Activated T-cell treated with anti-CD3 and anti-CD28 coated beads, Interleukin-2, amount 50 U/mL, for 72 hours (primary cell): ENCODE data around the gene TLE2. TPM values are rescaled to one million over a fixed set of nuclear protein-coding genes. Genes with fewer than 3 reads are reported as not detected.
"Not testable (repeated sequence)": the region's sequence is repeated elsewhere in the genome, so short reads cannot be mapped to it uniquely, and the experiment has no call there.

Source experiments
- ATAC-seq, 2 donors: fragments of 150-1000 bp; cut with Tn5 transposase; replicated peaks in 1 of 2; 2 replicates each; pipeline ENCODE4 v1.10.0; 2021; ENCODE audit warnings: moderate library complexity in 2 of 2, mild to moderate bottlenecking in 1 of 2
- DNase-seq, 2 donors: peaks; one replicate each; pipeline ENCODE4 v3.0.0; 2021 to 2022; ENCODE audit warnings: mixed read lengths in 1 of 2
- H3K27ac Mint-ChIP-seq: one replicate; pipeline ENCODE4 v1.8.0; 2022; ENCODE audit warnings: mild to moderate bottlenecking, moderate library complexity, mixed read lengths
- H3K27me3 Mint-ChIP-seq: one replicate; pipeline ENCODE4 v1.8.0; 2022; ENCODE audit warnings: low read depth, mixed read lengths
- H3K36me3 Mint-ChIP-seq, 2 donors: one replicate each; pipeline ENCODE4 v1.8.0; 2022; ENCODE audit warnings: mixed read lengths in 2 of 2, mild to moderate bottlenecking in 1 of 2; ENCODE audit not compliant: insufficient read depth in 2 of 2
- H3K4me1 Mint-ChIP-seq: one replicate; pipeline ENCODE4 v1.8.0; 2022; ENCODE audit warnings: low read depth, mixed read lengths
- H3K4me3 Mint-ChIP-seq, 2 donors: one replicate each; pipeline ENCODE4 v1.8.0; 2022; ENCODE audit warnings: mild to moderate bottlenecking in 2 of 2, mixed read lengths in 2 of 2, moderate library complexity in 2 of 2
- H3K9me3 Mint-ChIP-seq, 2 donors: one replicate each; pipeline ENCODE4 v1.8.0; 2022; ENCODE audit warnings: mixed read lengths in 2 of 2
- total RNA-seq, 2 donors: library from RNA; stranded (reverse); gene quantifications; one replicate each; pipeline ENCODE4 v1.2.3, GENCODE V29; 2022

TLE2 gene
- total RNA-seq, 2 donors from 2014 or later: 12.4 to 16.5 TPM

GRCh38 chr19:3053218-3053621, 24.1 kb upstream of the TLE2 start:
- DNase-seq: no peak
- no peak overlapping the region for H3K27ac Mint-ChIP-seq

DNA sequence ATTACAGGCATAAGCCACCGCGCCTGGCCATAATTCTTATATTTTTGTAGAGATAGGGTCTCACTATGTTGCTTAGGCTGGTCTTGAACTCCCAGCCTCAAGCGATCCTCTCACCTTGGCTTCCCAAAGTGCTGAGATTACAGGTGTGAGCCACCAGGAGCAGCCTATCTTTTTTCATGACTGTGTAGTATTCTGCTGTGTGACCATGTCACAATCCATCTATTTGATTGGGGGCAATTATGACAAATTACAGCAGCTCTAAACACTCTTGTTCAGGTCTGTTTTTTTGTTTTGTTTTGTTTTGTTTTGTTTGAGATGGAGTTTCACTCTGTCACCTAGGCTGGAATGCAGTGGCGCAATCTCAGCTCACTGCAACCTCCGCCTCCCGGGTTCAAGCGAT, 20.9 kb upstream of the TLE2 start:
- H3K4me3 Mint-ChIP-seq, ATAC-seq, H3K36me3 Mint-ChIP-seq, H3K27ac Mint-ChIP-seq, DNase-seq, H3K27me3 Mint-ChIP-seq, H3K9me3 Mint-ChIP-seq: not testable (repeated sequence)
- H3K4me1 Mint-ChIP-seq: peaks cover 15% of the 10 kb centered on the region

More at GRCh38 chr19:3053218-3053621, 24.1 kb upstream of the TLE2 start:
- peaks cover 2% of the 10 kb centered on the region in 2 donors for H3K36me3 Mint-ChIP-seq
- no peak overlapping the region for H3K4me3 Mint-ChIP-seq
- no peaks in the 10 kb centered on the region for H3K9me3 Mint-ChIP-seq
- no peak for ATAC-seq
- no peaks in the 10 kb centered on the region for H3K27me3 Mint-ChIP-seq
- peaks cover 15% of the 10 kb centered on the region for H3K4me1 Mint-ChIP-seq

DNA sequence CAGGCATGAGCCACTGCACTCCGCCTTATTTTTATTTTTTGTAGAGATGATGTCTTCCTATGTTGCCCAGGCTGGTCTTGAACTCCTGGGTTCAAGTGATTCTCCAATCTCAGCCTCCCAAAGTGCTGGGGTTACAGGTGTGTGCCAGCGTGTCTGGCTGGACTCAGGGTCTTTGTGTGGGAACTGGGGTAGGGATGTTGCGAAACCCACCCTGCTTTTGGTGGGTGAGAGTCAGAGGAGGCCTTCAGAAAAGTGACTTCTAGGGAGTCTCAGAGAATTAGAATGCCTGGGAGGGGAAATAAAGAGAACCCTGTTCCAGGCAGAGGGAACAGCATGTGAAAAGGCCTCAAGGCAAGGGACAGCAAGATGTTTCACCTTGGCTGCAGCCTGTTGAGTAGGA, 20.0 kb upstream of the TLE2 start:
- DNase-seq (no peak), ATAC-seq (no peak)
- Mint-ChIP-seq H3K27ac (no peak overlapping the region), H3K4me1 (peaks cover 13% of the 10 kb centered on the region), H3K9me3 (no peaks in the 10 kb centered on the region), H3K36me3 (peaks cover 0 to 2% of the 10 kb centered on the region in 2 donors), H3K4me3 (no peak overlapping the region), H3K27me3 (no peaks in the 10 kb centered on the region)

GRCh38 chr19:3048190-3048533, 19.1 kb upstream of the TLE2 start:
- Mint-ChIP-seq H3K27ac (no peak overlapping the region), H3K4me1 (peaks cover 13% of the 10 kb centered on the region), H3K36me3 (peaks cover 0 to 2% of the 10 kb centered on the region in 2 donors), H3K9me3 (no peaks in the 10 kb centered on the region), H3K27me3 (no peaks in the 10 kb centered on the region), H3K4me3 (peak overlapping the region; percentile 81 to 86)
- no peak for ATAC-seq
- DNase-seq: no peak

DNA sequence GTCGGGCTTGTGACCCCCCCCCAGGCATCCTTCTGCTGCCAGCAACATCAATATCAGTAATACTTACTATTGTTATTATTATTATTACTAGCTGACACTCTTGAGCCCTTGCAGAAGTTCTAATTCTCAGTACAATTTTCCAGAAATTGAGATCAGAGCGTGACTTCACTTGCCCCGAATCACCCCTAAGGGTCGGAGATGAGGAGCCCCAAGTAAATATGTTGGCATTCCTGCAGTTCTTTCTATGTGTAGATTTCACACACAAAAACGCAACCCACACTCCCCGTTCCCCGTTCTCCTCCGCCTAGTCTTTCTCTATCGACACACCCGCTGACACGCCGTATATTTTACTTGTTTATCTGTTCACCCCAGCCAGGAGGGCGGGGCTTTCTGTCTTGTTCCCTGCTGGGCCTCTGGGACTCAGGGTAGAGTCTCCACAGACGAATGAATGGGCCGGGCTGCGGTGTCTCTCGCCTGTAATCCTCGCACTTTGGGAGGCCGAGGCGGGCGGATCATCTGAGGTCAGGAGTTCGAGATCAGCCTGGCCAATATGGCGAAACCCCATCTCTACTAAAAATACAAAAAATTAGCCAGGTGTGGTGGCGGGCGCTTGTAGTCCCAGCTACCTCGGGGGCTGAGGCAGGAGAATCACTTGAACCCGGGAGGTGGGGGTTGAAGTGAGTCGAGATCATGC, 18.6 kb upstream of the TLE2 start:
- H3K27ac Mint-ChIP-seq: peak overlapping the region; percentile 54
- ATAC-seq: peak; percentile 83 to 85

GRCh38 chr19:3046698-3047495, 17.8 kb upstream of the TLE2 start:
- no peaks in the 10 kb centered on the region for H3K36me3 Mint-ChIP-seq
- DNase-seq (no peak), ATAC-seq (no peak)
- peak overlapping the region in 1 of 2 donors; percentile 86 for H3K4me3 Mint-ChIP-seq
- H3K27me3 Mint-ChIP-seq: no peaks in the 10 kb centered on the region
- H3K4me1 Mint-ChIP-seq: peaks cover 17% of the 10 kb centered on the region
- no peak overlapping the region for H3K27ac Mint-ChIP-seq
- no peaks in the 10 kb centered on the region for H3K9me3 Mint-ChIP-seq

More for the DNA sequence above, 18.6 kb upstream of the TLE2 start:
- Mint-ChIP-seq H3K36me3 (peaks cover 0 to under 1% of the 10 kb centered on the region in 2 donors), H3K9me3 (no peaks in the 10 kb centered on the region), H3K27me3 (no peaks in the 10 kb centered on the region), H3K4me1 (peaks cover 13% of the 10 kb centered on the region), H3K4me3 (peak overlapping the region; percentile 81 to 86)
- peak; percentile 65 to 66 for DNase-seq

GRCh38 chr19:3045885-3046697, 17.0 kb upstream of the TLE2 start:
- Mint-ChIP-seq H3K27ac (no peak overlapping the region), H3K36me3 (no peaks in the 10 kb centered on the region), H3K4me1 (peaks cover 22% of the 10 kb centered on the region), H3K9me3 (no peaks in the 10 kb centered on the region), H3K4me3 (peak overlapping the region in 1 of 2 donors; percentile 40), H3K27me3 (no peaks in the 10 kb centered on the region)
- ATAC-seq: no peak
- DNase-seq: no peak

DNA sequence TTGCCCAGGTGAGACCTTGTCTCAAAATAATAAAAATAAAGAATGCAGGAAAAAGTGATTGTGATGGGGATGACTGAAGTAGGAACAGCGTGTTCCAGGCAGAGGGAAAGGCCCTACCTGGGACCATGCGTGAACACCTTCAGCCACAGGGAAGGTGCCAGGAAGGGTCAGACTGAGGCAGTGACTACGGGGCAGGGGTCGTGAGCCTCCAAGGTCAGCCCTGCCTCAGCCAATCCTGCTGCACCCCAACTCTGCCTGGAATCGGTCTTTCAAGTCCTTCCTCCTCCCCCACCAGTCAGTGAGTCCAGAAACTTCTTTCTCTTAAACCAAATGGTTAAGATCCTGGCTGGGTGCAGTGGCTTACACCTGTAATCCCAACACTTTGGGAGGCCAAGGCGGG, 16.1 kb upstream of the TLE2 start:
- Mint-ChIP-seq H3K27me3 (no peaks in the 10 kb centered on the region), H3K4me1 (peaks cover 22% of the 10 kb centered on the region), H3K36me3 (no peaks in the 10 kb centered on the region), H3K9me3 (no peaks in the 10 kb centered on the region), H3K27ac (no peak overlapping the region), H3K4me3 (no peak overlapping the region)
- no peak for DNase-seq
- no peak for ATAC-seq

DNA sequence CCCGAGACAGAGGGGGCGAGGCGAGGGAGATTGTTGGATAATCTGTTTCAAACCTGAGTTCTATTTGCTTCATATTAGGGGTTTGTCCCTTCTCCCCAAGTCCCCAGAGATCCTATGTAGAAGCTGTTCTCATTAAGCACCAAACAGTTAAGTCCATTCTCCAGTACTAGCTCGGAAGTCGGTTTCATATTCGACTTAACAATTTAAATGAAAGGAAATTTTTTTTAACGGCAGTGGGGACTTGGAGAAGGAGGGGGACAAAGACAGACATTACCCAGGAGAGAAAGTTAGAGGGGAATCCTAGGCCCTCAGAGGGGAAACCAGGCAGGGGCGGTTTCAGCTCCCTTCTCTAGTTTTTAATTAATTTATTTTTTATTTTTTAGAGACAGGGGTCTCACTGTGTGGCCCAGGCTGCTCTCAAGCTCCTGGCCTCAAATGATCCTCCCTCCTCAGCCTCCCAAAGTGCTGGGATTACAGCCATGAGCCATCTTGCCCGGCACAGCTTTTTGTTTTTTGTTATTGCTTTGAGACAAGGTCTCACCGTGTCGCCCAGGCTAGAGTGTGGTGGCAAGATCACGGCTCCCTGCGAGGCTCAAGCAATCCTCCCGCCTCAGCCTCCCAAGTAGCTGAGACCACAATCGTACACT, 13.7 kb upstream of the TLE2 start:
- Mint-ChIP-seq H3K9me3 (no peaks in the 10 kb centered on the region), H3K36me3 (no peaks in the 10 kb centered on the region), H3K4me3 (peak overlapping the region in 1 of 2 donors; percentile 39), H3K27me3 (no peaks in the 10 kb centered on the region), H3K4me1 (peaks cover 19% of the 10 kb centered on the region), H3K27ac (no peak overlapping the region)
- no peak for ATAC-seq
- no peak for DNase-seq

- DNase-seq: no peak
- H3K9me3 Mint-ChIP-seq: no peaks in the 10 kb centered on the region
These were observed 12.9 kb upstream of the TLE2 start for GRCh38 chr19:3041761-3042620.

DNA sequence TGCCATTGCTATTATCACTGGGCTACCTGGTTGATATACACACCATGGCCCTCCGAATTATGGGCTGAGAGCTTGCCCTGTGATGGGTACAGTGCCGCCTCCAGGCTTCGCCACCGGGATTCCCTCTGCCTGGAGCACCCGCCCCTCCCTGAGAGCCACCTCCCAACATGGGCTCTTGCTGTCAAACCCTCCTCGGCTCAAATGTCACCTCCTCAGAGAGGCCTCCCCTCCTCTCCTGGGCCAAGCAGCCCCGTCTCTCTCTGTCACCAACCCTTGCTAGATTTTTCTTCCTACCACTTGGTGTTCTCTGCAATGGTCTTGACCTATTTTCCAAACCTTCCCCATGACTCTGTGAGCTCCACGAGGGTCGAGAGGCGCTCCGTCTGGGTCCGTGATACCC, 12.2 kb upstream of the TLE2 start:
- no peaks in the 10 kb centered on the region for H3K27me3 Mint-ChIP-seq
- DNase-seq (no peak), ATAC-seq (no peak)
- peaks cover 22% of the 10 kb centered on the region for H3K4me1 Mint-ChIP-seq
- H3K36me3 Mint-ChIP-seq: no peaks in the 10 kb centered on the region
- H3K27ac Mint-ChIP-seq: no peak overlapping the region
- H3K4me3 Mint-ChIP-seq: no peak overlapping the region
- H3K9me3 Mint-ChIP-seq: no peaks in the 10 kb centered on the region

More at GRCh38 chr19:3041761-3042620, 12.9 kb upstream of the TLE2 start:
- no peaks in the 10 kb centered on the region for H3K27me3 Mint-ChIP-seq
- H3K4me1 Mint-ChIP-seq: peaks cover 16% of the 10 kb centered on the region
- H3K27ac Mint-ChIP-seq: no peak overlapping the region
- ATAC-seq: peak in 1 of 2 donors; percentile 28
- H3K36me3 Mint-ChIP-seq: no peaks in the 10 kb centered on the region
- H3K4me3 Mint-ChIP-seq: peak overlapping the region in 1 of 2 donors; percentile 39

DNA sequence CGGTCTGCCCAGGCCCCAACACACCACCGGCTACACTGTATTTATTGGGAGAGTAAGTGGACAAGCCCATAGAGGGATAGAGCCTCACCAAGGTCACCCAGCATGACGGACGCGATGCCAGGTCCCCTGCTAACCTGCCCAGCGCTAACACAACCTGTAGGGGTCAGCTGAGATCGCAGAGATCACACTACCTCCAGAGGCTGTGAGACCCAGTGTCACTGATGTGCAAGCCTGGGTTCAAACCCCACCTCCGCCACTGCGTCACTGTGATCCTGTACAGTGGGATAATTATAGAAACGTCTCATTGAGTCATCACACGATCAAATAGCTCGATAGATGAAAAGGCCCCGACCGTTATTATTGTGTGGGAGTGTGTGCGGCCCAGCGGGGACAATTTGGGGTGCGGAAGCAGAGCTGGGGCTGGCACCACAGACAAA, 10.6 kb upstream of the TLE2 start:
- Mint-ChIP-seq H3K9me3 (no peaks in the 10 kb centered on the region), H3K36me3 (no peaks in the 10 kb centered on the region), H3K27me3 (no peaks in the 10 kb centered on the region), H3K4me3 (no peak overlapping the region), H3K27ac (no peak overlapping the region), H3K4me1 (peaks cover 31% of the 10 kb centered on the region)
- ATAC-seq (no peak), DNase-seq (no peak)
